IMR-90 (cell line): ENCODE measurements around the gene THBS4. TPM values are rescaled to one million over a fixed set of nuclear protein-coding genes. Genes with fewer than 3 reads are reported as not detected.

Experiments
- ATAC-seq: fragments of 200-7000 bp; cut with Tn5 transposase; 2 replicates; pipeline ENCODE4 v1.9.1; 2020; ENCODE audit warnings: low read depth, mild to moderate bottlenecking, moderate library complexity
- BruUV-seq: library from RNA; stranded (reverse); fragments of 400-500 nt; replicated peaks from 2 replicates; lab custom pipeline; 2021; lab: Mats Ljungman, UMichigan
- CTCF ChIA-PET: fragments of 300-600 bp; formaldehyde crosslinking; extraction: SDS; loops from one replicate; lab custom pipeline; 2021; ENCODE audit warnings: antibody characterized with exemption; lab: Yijun Ruan, JAX
- POLR2A ChIA-PET: fragments of 300-600 bp; sonication (Branson Sonifier 250); formaldehyde crosslinking; loops from one replicate; lab custom pipeline; 2022; ENCODE audit warnings: antibody characterized with exemption; ENCODE audit not compliant: unreplicated experiment; lab: Charles Lee
- DNase-seq: peaks from one replicate; pipeline ENCODE4 v3.0.0; 2013
- H2AFZ ChIP-seq: replicated peaks from 2 replicates; pipeline ENCODE3; 2013; ENCODE audit warnings: low read length, mild to moderate bottlenecking; ENCODE audit not compliant: poor library complexity
- H2AK5ac ChIP-seq: 2 replicates; pipeline ENCODE4 v1.6.1; 2013; ENCODE audit warnings: low read depth, low read length, inconsistent platforms
- H2AK9ac ChIP-seq: replicated peaks from 2 replicates; pipeline ENCODE3; 2013; ENCODE audit warnings: mild to moderate bottlenecking, low read depth, low read length, moderate library complexity; ENCODE audit not compliant: poor library complexity
- H2BK120ac ChIP-seq: 2 replicates; pipeline ENCODE4 v1.6.1; 2013; ENCODE audit warnings: low read depth, low read length, inconsistent platforms
- H2BK15ac ChIP-seq: 3 replicates; pipeline ENCODE4 v1.6.1; 2013; ENCODE audit warnings: low read depth, low read length, inconsistent platforms
- H2BK20ac ChIP-seq: 2 replicates; pipeline ENCODE4 v1.6.1; 2013; ENCODE audit warnings: low read depth, mild to moderate bottlenecking, inconsistent platforms, low read length, moderate library complexity
- H2BK5ac ChIP-seq: 2 replicates; pipeline ENCODE4 v1.6.1; 2013; ENCODE audit warnings: mild to moderate bottlenecking, low read depth, low read length, inconsistent platforms; ENCODE audit not compliant: poor library complexity, severe bottlenecking
- H3K14ac ChIP-seq: replicated peaks from 2 replicates; pipeline ENCODE4 v1.6.1; 2013; ENCODE audit warnings: low read depth, low read length, inconsistent platforms
- H3K18ac ChIP-seq: 2 replicates; pipeline ENCODE4 v1.6.1; 2013; ENCODE audit warnings: low read depth, low read length, control low read depth
- H3K23ac ChIP-seq: 2 replicates; pipeline ENCODE4 v1.6.1; 2013; ENCODE audit warnings: low read depth, low read length, inconsistent platforms
- H3K27ac ChIP-seq: 2 replicates; pipeline ENCODE4 v1.5.1; 2013; ENCODE audit warnings: mild to moderate bottlenecking, control low read depth, low read length; ENCODE audit not compliant: insufficient read depth
- H3K27me3 ChIP-seq: 2 replicates; pipeline ENCODE4 v1.6.1; 2013; ENCODE audit warnings: low read length; ENCODE audit not compliant: control insufficient read depth, insufficient read depth
- H3K36me3 ChIP-seq: 2 replicates; pipeline ENCODE4 v1.6.1; 2013; ENCODE audit warnings: low read length, mixed read lengths; ENCODE audit not compliant: control insufficient read depth, insufficient read depth
- H3K4ac ChIP-seq: 2 replicates; pipeline ENCODE4 v1.6.1; 2013; ENCODE audit warnings: low read depth, low read length, inconsistent platforms
- H3K4me1 ChIP-seq: 2 replicates; pipeline ENCODE4 v1.6.1; 2013; ENCODE audit warnings: low read length, mixed read lengths; ENCODE audit not compliant: control insufficient read depth, insufficient read depth
- H3K4me2 ChIP-seq: 2 replicates; pipeline ENCODE4 v1.6.1; 2013; ENCODE audit warnings: low read depth, mild to moderate bottlenecking, control low read depth, low read length, moderate library complexity
- H3K4me3 ChIP-seq: 2 replicates; pipeline ENCODE4 v1.5.1; 2013; ENCODE audit warnings: low read depth, mild to moderate bottlenecking, control low read depth, low read length, moderate library complexity; ENCODE audit not compliant: insufficient read depth
- H3K56ac ChIP-seq: 2 replicates; pipeline ENCODE4 v1.6.1; 2013; ENCODE audit warnings: low read length, inconsistent platforms; ENCODE audit not compliant: insufficient read depth; ENCODE audit errors: extremely low read depth
- H3K79me1 ChIP-seq, 2 experiments: 2 replicates each; pipeline ENCODE4 v1.6.1; 2013; ENCODE audit warnings: low read length in 2 of 2, inconsistent platforms in 1 of 2, low read depth in 1 of 2
- H3K9ac ChIP-seq: 2 replicates; pipeline ENCODE4 v1.6.1; 2013; ENCODE audit warnings: low read depth, low read length, control low read depth
- H3K9me1 ChIP-seq: 2 replicates; pipeline ENCODE4 v1.6.1; 2013; ENCODE audit warnings: low read length, inconsistent platforms; ENCODE audit not compliant: insufficient read depth
- H3K9me3 ChIP-seq: 2 replicates; pipeline ENCODE4 v1.6.1; 2013; ENCODE audit warnings: low read length; ENCODE audit not compliant: control insufficient read depth, insufficient read depth
- H4K20me1 ChIP-seq: 2 replicates; pipeline ENCODE4 v1.6.1; 2013; ENCODE audit warnings: low read length, inconsistent platforms; ENCODE audit not compliant: insufficient read depth
- H4K5ac ChIP-seq: 2 replicates; pipeline ENCODE4 v1.6.1; 2013; ENCODE audit warnings: mild to moderate bottlenecking, low read depth, low read length, control low read depth
- H4K8ac ChIP-seq, 2 experiments: 2 replicates each; pipeline ENCODE4 v1.6.1; 2013; ENCODE audit warnings: low read depth in 2 of 2, low read length in 2 of 2, control low read depth in 1 of 2, inconsistent platforms in 1 of 2
- H4K91ac ChIP-seq: 2 replicates; pipeline ENCODE4 v1.6.1; 2013; ENCODE audit warnings: low read depth, low read length, inconsistent platforms; ENCODE audit not compliant: insufficient read depth
- CEBPB ChIP-seq: IDR thresholded peaks from 2 replicates; pipeline ENCODE4 v1.6.1; 2012; ENCODE audit warnings: low read depth, low read length, improper control_type of control experiment
- MAFK ChIP-seq: IDR thresholded peaks from 2 replicates; pipeline ENCODE4 v1.6.1; 2012; ENCODE audit warnings: low read depth, low read length, improper control_type of control experiment
- MAZ ChIP-seq: IDR thresholded peaks from 2 replicates; pipeline ENCODE4 v1.6.1; 2012; ENCODE audit warnings: low read depth, mild to moderate bottlenecking, low read length, improper control_type of control experiment, moderate library complexity, borderline replicate concordance
- MXI1 ChIP-seq: IDR thresholded peaks from 2 replicates; pipeline ENCODE4 v1.6.1; 2012; ENCODE audit warnings: low read depth, mild to moderate bottlenecking, low read length, moderate library complexity, borderline replicate concordance
- POLR2A ChIP-seq: IDR thresholded peaks from 2 replicates; pipeline ENCODE4 v1.6.1; 2012; ENCODE audit warnings: mild to moderate bottlenecking, low read depth, low read length
- SMC3 ChIP-seq: fragments of 150-350 bp; IDR thresholded peaks from 2 replicates; pipeline ENCODE4 v1.6.1; 2016; ENCODE audit warnings: low read depth, mild to moderate bottlenecking, antibody characterized with exemption, low read length, moderate library complexity
- WGBS, 2 experiments: methylation state at CpG; one replicate each; pipeline versions ENCODE4 v1.1.5 to v1.1.7; 2013; ENCODE audit warnings: missing lambda C conversion rate in 2 of 2; ENCODE audit not compliant: insufficient read length in 1 of 2; ENCODE audit errors: extremely low coverage in 2 of 2; 5-methylcytosine and 5-hydroxymethylcytosine counted together
- dilution Hi-C: fragments of 300-500 bp; cut with HindIII; formaldehyde crosslinking; loops from one replicate; pipeline ENCODE4 v1.14.3; 2018; ENCODE audit warnings: low sequenced_read_pairs; ENCODE audit not compliant: unreplicated experiment
- in situ Hi-C: fragments of 300-500 bp; cut with MboI; formaldehyde crosslinking; loops from 3 replicates; pipeline ENCODE4 v1.14.3; 2019; ENCODE audit warnings: low sequenced_read_pairs, inconsistent platforms, mixed read lengths
- intact Hi-C: fragments of 100-400 bp; cut with micrococcal nuclease; formaldehyde crosslinking; loops from 2 replicates; pipeline ENCODE4 v1.10.0; 2022
- polyA plus RNA-seq, 3 experiments: library from polyadenylated mRNA; depleted of rRNA; stranded (reverse); fragments of >200 nt; gene quantifications; 2 replicates each; pipeline ENCODE4 v1.2.3, GENCODE V29; 2012; ENCODE audit warnings: low replicate concordance in 1 of 3
- total RNA-seq: library from RNA; depleted of rRNA; stranded (reverse); fragments of >200 nt; gene quantifications from 2 replicates; pipeline ENCODE4 v1.2.3, GENCODE V29; 2012
- TF ChIP-seq, protein P1 (sequence below): fragments of 150-350 bp; IDR thresholded peaks from 2 replicates; pipeline ENCODE4 v1.6.1; 2017; ENCODE audit warnings: mild to moderate bottlenecking, antibody characterized with exemption, low read length, low read depth

Gene THBS4
- total and polyA plus RNA-seq, 2 of the 4 experiments (the other 2 are of a cell fraction) = 0.90 to 0.92 TPM

- Histone ChIP-seq H4K8ac (no peak overlapping the region), H2BK5ac (no peak overlapping the region), H2AK9ac (no peak overlapping the region), H3K9me3 (no peaks in the 10 kb centered on the region), H2AFZ (no peak overlapping the region), H4K5ac (no peak overlapping the region), H3K9ac (no peak overlapping the region), H3K4me2 (no peak overlapping the region), H3K27ac (no peak overlapping the region), H3K9me1 (peaks cover 2% of the 10 kb centered on the region; the same call in 1 of the 2 replicates), H3K79me1 (no peaks in the 10 kb centered on the region), H3K56ac (no peak overlapping the region), H3K18ac (no peak overlapping the region), H2BK120ac (no peak overlapping the region), H3K4me1 (peaks cover 2% of the 10 kb centered on the region; the same call in 1 of the 2 replicates), H3K23ac (no peak overlapping the region), H3K36me3 (no peaks in the 10 kb centered on the region), H3K14ac (no peak overlapping the region), H3K4ac (no peak overlapping the region), H4K91ac (no peak overlapping the region), H3K27me3 (peaks cover 4% of the 10 kb centered on the region; the same call in 1 of the 2 replicates), H2AK5ac (no peak overlapping the region), H3K4me3 (no peak overlapping the region), H2BK15ac (no peak overlapping the region), H4K20me1 (no peaks in the 10 kb centered on the region), H2BK20ac (no peak overlapping the region)
- ChIA-PET POLR2A (no interaction called here), CTCF (no interaction called here)
- ATAC-seq = no peak
- dilution Hi-C loops (no loop called here), intact Hi-C loops (no loop called here), in situ Hi-C loops (no loop called here)
- 80% methylated on average over 2 of the region's 2 CpGs; no CpG with 5 or more reads in 1 of the 2 experiments for WGBS, 2 experiments
- BruUV-seq = no TSS peak
- DNase-seq = no peak
- no peak for TF ChIP-seq POLR2A
- TF ChIP-seq MAZ = no peak
- no peak for TF ChIP-seq SMC3
- TF ChIP-seq, protein P1, sequence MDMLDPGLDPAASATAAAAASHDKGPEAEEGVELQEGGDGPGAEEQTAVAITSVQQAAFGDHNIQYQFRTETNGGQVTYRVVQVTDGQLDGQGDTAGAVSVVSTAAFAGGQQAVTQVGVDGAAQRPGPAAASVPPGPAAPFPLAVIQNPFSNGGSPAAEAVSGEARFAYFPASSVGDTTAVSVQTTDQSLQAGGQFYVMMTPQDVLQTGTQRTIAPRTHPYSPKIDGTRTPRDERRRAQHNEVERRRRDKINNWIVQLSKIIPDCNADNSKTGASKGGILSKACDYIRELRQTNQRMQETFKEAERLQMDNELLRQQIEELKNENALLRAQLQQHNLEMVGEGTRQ = no peak
- no peak for TF ChIP-seq MAFK
- TF ChIP-seq MXI1 = no peak
- no peak for TF ChIP-seq CEBPB
These were observed 36.4 kb downstream of the THBS4 start for GRCh38 chr5:80071510-80072021.
